Mucosa of descending colon (tissue), 3 donors: ENCODE data around the gene MED22. TPM values are rescaled to one million over a fixed set of nuclear protein-coding genes. Genes with fewer than 3 reads are reported as not detected.

Experiments
- ATAC-seq: fragments of 200-7000 bp; cut with Tn5 transposase; one replicate; pipeline ENCODE4 v1.9.1; 2020; ENCODE audit warnings: mild to moderate bottlenecking, moderate library complexity
- DNase-seq, 3 donors: peaks; one replicate each; pipeline ENCODE4 v3.0.0-alpha.2; 2020
- H3K36me3 ChIP-seq: fragments of 200-600 bp; one replicate; pipeline ENCODE4 v1.8.0; 2021; ENCODE audit warnings: low read depth, mild to moderate bottlenecking
- H3K4me1 ChIP-seq: fragments of 200-600 bp; one replicate; pipeline ENCODE4 v1.8.0; 2021; ENCODE audit warnings: low read depth, mild to moderate bottlenecking
- H3K4me3 ChIP-seq: fragments of 200-600 bp; one replicate; pipeline ENCODE4 v1.8.0; 2021; ENCODE audit warnings: mild to moderate bottlenecking
- H3K9me3 ChIP-seq: fragments of 200-600 bp; one replicate; pipeline ENCODE4 v1.8.0; 2021; ENCODE audit warnings: mild to moderate bottlenecking
- intact Hi-C, 2 donors: fragments of 100-400 bp; cut with DNase I in 1 of 2; cut with micrococcal nuclease in 1 of 2; formaldehyde crosslinking; loops; one replicate each; pipeline versions ENCODE4 v1.11.0 to v1.11.1; 2022; cut with DNase I, micrococcal nuclease
- total RNA-seq, 3 donors: library from RNA; stranded (reverse); fragmentation: NEBNext Ultra II Directional in 2 of 3; extraction: Animal tissue kit (Norgen Biotek cat#: 25700) in 2 of 3; gene quantifications; one replicate each; pipeline versions ENCODE4 v1.2.1 to v1.2.4, GENCODE V29; 2021 to 2023
- TF ChIP-seq, protein P1 (sequence below): fragments of 200-600 bp; IDR thresholded peaks from one replicate; pipeline ENCODE4 v1.8.0; 2022; ENCODE audit warnings: antibody characterized with exemption, mild to moderate bottlenecking
- donor health status: DM: no; HTN: no; CAD: no; lungs with moderate emphysema.
- donor health status: DM: no; HTN: no; CAD: no.
- donor health status: DM: no; HTN: yes; CAD: no.

The MED22 gene
- total RNA-seq, 3 donors from 2014 or later: 19.8 to 33.6 (median 21.3) TPM

DNA sequence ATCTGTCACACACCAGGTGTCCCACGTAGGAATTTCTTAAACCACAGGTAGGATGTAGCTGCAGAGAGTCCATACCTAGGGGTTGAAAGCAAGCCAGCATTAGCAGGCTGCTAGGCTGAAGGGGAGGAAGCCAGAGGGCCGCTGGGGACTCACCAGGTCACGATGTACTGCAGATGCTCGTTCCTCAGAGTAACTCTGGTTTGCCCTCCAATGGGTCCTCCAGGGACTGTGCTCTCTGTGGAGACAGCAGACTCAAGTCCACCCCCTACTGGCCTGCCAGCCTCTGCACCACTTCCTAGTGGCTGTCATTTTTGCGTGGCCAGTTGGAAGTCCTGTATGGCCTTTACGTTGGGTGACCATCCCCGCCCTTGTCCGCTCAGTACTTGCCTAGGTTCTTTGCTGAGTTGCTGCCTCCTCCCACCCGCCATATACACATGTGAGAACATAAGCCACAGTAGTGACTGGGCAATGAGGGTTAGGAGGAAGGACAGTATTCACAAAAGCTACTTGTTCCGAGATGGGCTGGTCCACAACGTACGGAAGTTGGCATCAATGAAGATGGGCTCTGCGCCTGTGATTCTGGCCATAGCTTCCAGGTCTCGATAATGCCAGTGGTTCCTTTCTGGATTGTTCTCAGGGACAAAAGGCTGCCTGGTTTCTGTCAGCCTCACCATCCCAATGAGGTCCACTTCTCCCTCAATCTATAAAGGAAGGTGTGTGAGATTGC, 4.1 kb upstream of the MED22 start:
- H3K9me3 ChIP-seq: no peaks in the 10 kb centered on the region
- intact Hi-C loops: no loop called here
- TF ChIP-seq, protein P1, sequence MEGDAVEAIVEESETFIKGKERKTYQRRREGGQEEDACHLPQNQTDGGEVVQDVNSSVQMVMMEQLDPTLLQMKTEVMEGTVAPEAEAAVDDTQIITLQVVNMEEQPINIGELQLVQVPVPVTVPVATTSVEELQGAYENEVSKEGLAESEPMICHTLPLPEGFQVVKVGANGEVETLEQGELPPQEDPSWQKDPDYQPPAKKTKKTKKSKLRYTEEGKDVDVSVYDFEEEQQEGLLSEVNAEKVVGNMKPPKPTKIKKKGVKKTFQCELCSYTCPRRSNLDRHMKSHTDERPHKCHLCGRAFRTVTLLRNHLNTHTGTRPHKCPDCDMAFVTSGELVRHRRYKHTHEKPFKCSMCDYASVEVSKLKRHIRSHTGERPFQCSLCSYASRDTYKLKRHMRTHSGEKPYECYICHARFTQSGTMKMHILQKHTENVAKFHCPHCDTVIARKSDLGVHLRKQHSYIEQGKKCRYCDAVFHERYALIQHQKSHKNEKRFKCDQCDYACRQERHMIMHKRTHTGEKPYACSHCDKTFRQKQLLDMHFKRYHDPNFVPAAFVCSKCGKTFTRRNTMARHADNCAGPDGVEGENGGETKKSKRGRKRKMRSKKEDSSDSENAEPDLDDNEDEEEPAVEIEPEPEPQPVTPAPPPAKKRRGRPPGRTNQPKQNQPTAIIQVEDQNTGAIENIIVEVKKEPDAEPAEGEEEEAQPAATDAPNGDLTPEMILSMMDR: peak; percentile 23
- H3K4me1 ChIP-seq: peaks cover 25% of the 10 kb centered on the region
- ATAC-seq: no peak
- H3K4me3 ChIP-seq: no peak overlapping the region
- H3K36me3 ChIP-seq: peaks cover 21% of the 10 kb centered on the region
- DNase-seq: peak; percentile 42 to 62 (median 52)

DNA sequence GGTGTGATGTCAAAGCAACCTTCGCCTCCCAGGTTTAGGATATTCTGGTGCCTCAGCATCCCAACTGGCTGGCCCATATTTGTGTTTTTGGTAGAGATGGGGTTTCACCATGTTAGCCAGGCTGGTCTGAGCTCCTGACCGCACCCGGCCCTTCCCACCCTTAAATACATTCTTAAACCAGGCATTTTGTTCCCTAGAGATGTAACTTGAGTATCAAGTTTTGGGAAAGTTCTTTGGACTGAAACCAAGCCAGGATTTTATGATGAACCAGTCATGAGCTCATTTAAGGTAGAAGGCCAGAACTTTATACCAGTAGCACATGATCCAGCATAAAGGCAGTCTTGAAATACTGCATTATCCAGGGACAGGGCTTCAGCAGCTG, 3.6 kb upstream of the MED22 start:
- no peak for ATAC-seq
- TF ChIP-seq, protein P1: no peak
- peaks cover 21% of the 10 kb centered on the region for H3K36me3 ChIP-seq
- no peaks in the 10 kb centered on the region for H3K9me3 ChIP-seq
- H3K4me3 ChIP-seq: no peak overlapping the region
- peak in 1 of 3 donors; percentile 16 for DNase-seq
- peaks cover 26% of the 10 kb centered on the region for H3K4me1 ChIP-seq
- intact Hi-C loops: no loop called here

DNA sequence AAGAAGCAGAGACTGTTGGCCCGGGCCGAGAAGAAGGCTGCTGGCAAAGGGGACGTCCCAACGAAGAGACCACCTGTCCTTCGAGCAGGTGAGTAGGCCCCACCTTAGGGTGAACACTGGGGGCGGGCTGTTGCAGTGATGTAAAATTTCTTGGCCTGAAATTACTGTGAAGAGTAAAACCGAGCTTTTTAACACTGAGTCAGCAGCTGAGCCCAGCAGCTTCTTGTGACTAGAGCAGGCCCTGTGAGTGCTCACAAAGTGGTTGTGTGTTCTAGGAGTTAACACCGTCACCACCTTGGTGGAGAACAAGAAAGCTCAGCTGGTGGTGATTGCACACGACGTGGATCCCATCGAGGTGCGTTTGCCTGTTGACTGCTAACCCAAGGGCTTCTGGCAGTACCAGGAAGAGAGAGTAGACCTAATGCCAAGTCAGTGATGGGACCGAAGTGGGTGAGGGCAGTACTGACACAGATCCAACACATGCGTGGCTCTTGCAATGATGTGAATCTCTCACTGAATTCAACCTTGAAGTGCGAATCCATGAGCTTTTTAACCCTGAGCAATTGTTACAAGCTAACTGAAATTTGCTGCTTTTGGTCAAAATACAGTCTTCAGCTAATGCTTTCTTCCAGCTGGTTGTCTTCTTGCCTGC, 2.2 kb upstream of the MED22 start:
- DNase-seq (peak in 1 of 3 donors; percentile 40), ATAC-seq (no peak)
- TF ChIP-seq, protein P1: no peak
- Histone ChIP-seq H3K4me1 (peaks cover 22% of the 10 kb centered on the region), H3K9me3 (no peaks in the 10 kb centered on the region), H3K36me3 (peaks cover 21% of the 10 kb centered on the region), H3K4me3 (no peak overlapping the region)
- intact Hi-C loops: no loop called here

DNA sequence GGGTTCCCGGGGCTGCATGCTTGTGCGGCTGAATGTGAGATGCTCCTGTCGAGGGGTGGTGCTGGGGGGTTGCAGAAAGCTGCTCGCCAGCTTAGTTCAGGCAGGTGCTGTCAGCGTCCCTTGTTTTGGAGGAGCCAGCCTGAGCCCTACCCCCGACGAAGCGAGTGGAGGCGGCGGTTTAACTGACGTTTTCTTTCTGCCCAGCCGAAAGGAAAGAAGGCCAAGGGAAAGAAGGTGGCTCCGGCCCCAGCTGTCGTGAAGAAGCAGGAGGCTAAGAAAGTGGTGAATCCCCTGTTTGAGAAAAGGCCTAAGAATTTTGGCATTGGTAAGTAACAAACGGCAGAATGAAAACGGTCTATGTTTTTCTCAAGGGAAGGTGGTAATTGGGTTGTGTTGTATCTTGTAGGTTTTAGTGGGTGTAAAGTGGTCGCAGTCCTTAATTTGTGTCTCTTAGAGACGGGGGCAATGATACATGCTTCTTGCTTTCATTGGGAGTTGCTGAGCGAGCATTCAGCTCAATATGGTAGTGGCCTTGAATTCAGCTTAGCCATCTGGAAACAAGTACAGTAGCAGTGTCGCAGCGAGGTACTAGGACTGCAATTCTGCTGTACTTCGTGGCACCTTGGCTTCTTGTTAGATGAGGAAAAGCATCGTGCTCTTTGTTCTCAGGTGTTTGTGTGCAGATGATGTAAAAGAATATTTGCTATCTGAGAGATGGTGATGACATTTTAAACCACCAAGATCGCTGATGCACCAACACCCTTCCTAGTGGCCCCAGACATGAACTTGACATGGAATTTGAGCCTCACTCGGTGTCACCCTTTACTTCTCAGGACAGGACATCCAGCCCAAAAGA, 1.0 kb upstream of the MED22 start:
- no peak for ATAC-seq
- intact Hi-C loops: no loop called here
- H3K36me3 ChIP-seq: peaks cover 21% of the 10 kb centered on the region

DNA sequence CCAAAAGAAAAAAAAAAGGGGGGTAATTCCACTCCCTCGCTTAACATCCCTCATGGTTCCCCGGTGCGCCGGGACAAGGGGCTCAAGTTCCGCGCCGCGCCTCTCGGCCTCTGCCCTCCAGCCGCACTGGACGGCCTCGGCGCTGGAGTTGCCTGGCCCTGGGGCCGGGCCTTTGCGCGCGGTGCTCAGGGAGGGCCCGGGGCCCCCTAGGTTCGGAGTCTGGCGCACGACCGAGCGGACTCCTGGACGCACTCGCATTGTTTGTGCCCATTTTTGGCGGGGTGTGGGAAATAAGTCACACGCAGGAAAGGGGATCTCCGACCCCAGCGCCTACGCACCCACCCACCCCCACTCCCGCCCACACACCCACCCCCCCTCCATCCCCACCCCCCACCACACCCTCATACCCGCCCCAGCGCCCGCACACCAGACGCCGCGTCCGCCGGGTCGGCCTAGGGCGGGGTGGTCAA, 381 bp downstream of the MED22 start:
- peak in 2 of 3 donors; percentile 48 to 71 for DNase-seq
- H3K4me1 ChIP-seq: peaks cover 19% of the 10 kb centered on the region
- ATAC-seq: peak; percentile 69
- intact Hi-C loops: no loop called here
- TF ChIP-seq, protein P1: no peak
- peaks cover 20% of the 10 kb centered on the region for H3K36me3 ChIP-seq
- peak overlapping the region; percentile 95 for H3K4me3 ChIP-seq
- no peaks in the 10 kb centered on the region for H3K9me3 ChIP-seq

More for the DNA sequence above, 1.0 kb upstream of the MED22 start:
- no peak for DNase-seq
- peak overlapping the region; percentile 95 for H3K4me3 ChIP-seq
- H3K4me1 ChIP-seq: peaks cover 19% of the 10 kb centered on the region
- H3K9me3 ChIP-seq: no peaks in the 10 kb centered on the region
- TF ChIP-seq, protein P1: no peak
